K562 (cell line): ENCODE results near the gene TBC1D16. TPM values are rescaled to one million over a fixed set of nuclear protein-coding genes. Genes with fewer than 3 reads are reported as not detected.

Experiments
- ATAC-seq: fragments of 200-7000 bp; cut with Tn5 transposase; 3 replicates; pipeline ENCODE4 v1.9.1; 2020; ENCODE audit warnings: moderate library complexity
- BruUV-seq: library from RNA; stranded (reverse); fragments of 400-500 nt; replicated peaks from 2 replicates; lab custom pipeline; 2021; lab: Mats Ljungman, UMichigan
- CTCF ChIA-PET: fragments of 300-600 bp; formaldehyde crosslinking; extraction: SDS; loops from one replicate; lab custom pipeline; 2021; ENCODE audit warnings: low intra/inter-chr PET ratio; lab: Yijun Ruan, JAX
- POLR2A ChIA-PET: fragments of 300-600, 350-650 bp; sonication (Branson Sonifier 250); formaldehyde crosslinking; extraction: SDS; loops from one replicate; lab custom pipeline; 2021; ENCODE audit warnings: antibody characterized with exemption, inconsistent platforms; lab: Yijun Ruan, JAX
- DNase-seq, 4 experiments: peaks; one replicate each; pipeline versions ENCODE4 v3.0.0 to v3.0.0-alpha.2; 2011 to 2018; ENCODE audit warnings: low spot score in 3 of 4, mixed read lengths in 3 of 4; ENCODE audit errors: extremely low read depth in 1 of 4
- FAIRE-seq: peaks from 2 replicates; lab custom pipeline; 2011; peaks lifted over from hg19 to GRCh38; lab: Jason Lieb, UNC
- H2AFZ ChIP-seq: 2 replicates; pipeline ENCODE4 v1.6.0; 2011; ENCODE audit warnings: low read depth, low read length, control low read depth, inconsistent platforms
- H3K27ac ChIP-seq: fragments of 200-600 bp; 3 replicates; pipeline ENCODE4 v1.8.0; 2011; ENCODE audit warnings: low read depth, mild to moderate bottlenecking, control low read depth, inconsistent platforms, low read length, moderate library complexity, mixed read lengths; ENCODE audit errors: extremely low read depth
- H3K27me3 ChIP-seq, 2 experiments: fragments of 300-600 bp in 1 of 2; 2 replicates in 1 of 2; 3 replicates in 1 of 2; pipeline versions ENCODE4 v1.6.0 to v1.8.0; 2011; ENCODE audit warnings: inconsistent platforms in 2 of 2, low read length in 2 of 2, mild to moderate bottlenecking in 1 of 2, mixed read lengths in 1 of 2, moderate library complexity in 1 of 2; ENCODE audit not compliant: control insufficient read depth in 2 of 2, insufficient read depth in 2 of 2
- H3K36me3 ChIP-seq: fragments of 300-600 bp; 3 replicates; pipeline ENCODE4 v1.8.0; 2011; ENCODE audit warnings: mild to moderate bottlenecking, low read length, inconsistent platforms; ENCODE audit not compliant: control insufficient read depth, insufficient read depth
- H3K4me1 ChIP-seq, 2 experiments: fragments of 200-600 bp in 1 of 2; replicated peaks in 1 of 2; 2 replicates in 1 of 2; 3 replicates in 1 of 2; pipeline versions ENCODE4 v1.5.1 to v1.8.0; 2011; ENCODE audit warnings: inconsistent platforms in 2 of 2, low read length in 2 of 2, mild to moderate bottlenecking in 1 of 2, mixed read lengths in 1 of 2, moderate library complexity in 1 of 2; ENCODE audit not compliant: control insufficient read depth in 2 of 2, insufficient read depth in 2 of 2
- H3K4me2 ChIP-seq: 2 replicates; pipeline ENCODE4 v1.6.1; 2011; ENCODE audit warnings: low read length, control low read depth, inconsistent platforms, mixed read lengths; ENCODE audit not compliant: insufficient read depth
- H3K4me3 ChIP-seq: fragments of 200-600 bp; sonication (generic), shearing (Covaris generic); 2 replicates; pipeline ENCODE4 v1.5.1; 2016; ENCODE audit warnings: control low read depth, inconsistent platforms
- H3K79me2 ChIP-seq: fragments of 200-600 bp; 3 replicates; pipeline ENCODE4 v1.8.0; 2011; ENCODE audit warnings: low read length, inconsistent platforms; ENCODE audit not compliant: control insufficient read depth, insufficient read depth
- H3K9ac ChIP-seq, 2 experiments: 2 replicates each; pipeline versions ENCODE4 v1.6.0 to v1.6.1; 2011; ENCODE audit warnings: low read depth in 2 of 2, low read length in 2 of 2, control low read depth in 1 of 2, inconsistent platforms in 1 of 2, mild to moderate bottlenecking in 1 of 2, mixed read lengths in 1 of 2; ENCODE audit not compliant: insufficient read depth in 1 of 2
- H3K9me1 ChIP-seq: one replicate; pipeline ENCODE4 v1.6.0; 2011; ENCODE audit warnings: inconsistent platforms, mild to moderate bottlenecking, low read length, moderate library complexity; ENCODE audit not compliant: control insufficient read depth, insufficient read depth
- H3K9me3 ChIP-seq: replicated peaks from 2 replicates; pipeline ENCODE4 v1.5.1; 2011; ENCODE audit warnings: low read depth, low read length, inconsistent platforms; ENCODE audit not compliant: control insufficient read depth, insufficient read depth
- H4K20me1 ChIP-seq: replicated peaks from 2 replicates; pipeline ENCODE4 v1.6.1; 2011; ENCODE audit warnings: low read length, inconsistent platforms, mixed read lengths; ENCODE audit not compliant: control insufficient read depth, insufficient read depth
- ARID1B ChIP-seq: fragments of 450-650 bp; IDR thresholded peaks from 2 replicates; pipeline ENCODE4 v1.6.1; 2016; ENCODE audit warnings: antibody characterized with exemption, mild to moderate bottlenecking, inconsistent platforms
- ERF ChIP-seq: fragments of 450-650 bp; formaldehyde crosslinking; IDR thresholded peaks from 2 replicates; pipeline ENCODE4 v1.4.0; 2020; ENCODE audit warnings: mild to moderate bottlenecking, mixed read lengths
- ESRRB ChIP-seq: fragments of 250-450 bp; sonication (Bioruptor Pico); IDR thresholded peaks from 2 replicates; pipeline ENCODE4 v1.5.0; 2020; ENCODE audit warnings: mild to moderate bottlenecking, moderate library complexity, borderline replicate concordance
- FOXP4 ChIP-seq: sonication (generic); formaldehyde crosslinking; IDR thresholded peaks from 2 replicates; pipeline ENCODE4 v1.8.0; 2022; ENCODE audit warnings: mild to moderate bottlenecking, missing genetic modification reagents, borderline replicate concordance
- HDGF ChIP-seq: fragments of 450-650 bp; IDR thresholded peaks from 2 replicates; pipeline ENCODE4 v1.6.1; 2016
- HOXB6 ChIP-seq: fragments of 250-450 bp; sonication (Bioruptor Pico); IDR thresholded peaks from 2 replicates; pipeline ENCODE4 v1.5.1; 2022; ENCODE audit warnings: mild to moderate bottlenecking, borderline replicate concordance
- NCOA2 ChIP-seq, 2 experiments: fragments of 450-650 bp; IDR thresholded peaks; 2 replicates each; pipeline ENCODE4 v1.6.1; 2018; ENCODE audit warnings: mild to moderate bottlenecking in 2 of 2, moderate library complexity in 1 of 2; ENCODE audit not compliant: partially characterized antibody in 2 of 2
- NRF1 ChIP-seq, 2 experiments: fragments of 450-650 bp; IDR thresholded peaks in 1 of 2; conservative IDR thresholded peaks in 1 of 2; 2 replicates each; pipeline ENCODE4 v1.6.1; 2014; ENCODE audit warnings: mild to moderate bottlenecking in 2 of 2
- POLR2B ChIP-seq: fragments of 450-650 bp; IDR thresholded peaks from 2 replicates; pipeline ENCODE4 v1.6.1; 2018; ENCODE audit warnings: low read depth; ENCODE audit not compliant: partially characterized antibody
- SNIP1 ChIP-seq: fragments of 450-650 bp; IDR thresholded peaks from 2 replicates; pipeline ENCODE4 v1.7.1; 2017; ENCODE audit warnings: low read depth, mild to moderate bottlenecking
- SRSF1 ChIP-seq: fragments of 200-400 bp; formaldehyde crosslinking; IDR thresholded peaks from 2 replicates; pipeline ENCODE4 v1.6.1; 2017; ENCODE audit warnings: mild to moderate bottlenecking, low read depth, low read length, moderate library complexity
- STAG1 ChIP-seq: sonication (generic); formaldehyde crosslinking; IDR thresholded peaks from 2 replicates; pipeline ENCODE4 v1.5.0; 2020; ENCODE audit warnings: missing genetic modification reagents, borderline replicate concordance
- TAF7 ChIP-seq: fragments of 450-650 bp; IDR thresholded peaks from 2 replicates; pipeline ENCODE4 v1.6.1; 2016; ENCODE audit warnings: missing genetic modification characterization, missing compliant biosample characterization
- YBX1 ChIP-seq: fragments of 450-650 bp; IDR thresholded peaks from 2 replicates; pipeline ENCODE4 v1.7.1; 2016; ENCODE audit warnings: mild to moderate bottlenecking
- ZBTB5 ChIP-seq: fragments of 450-650 bp; IDR thresholded peaks from 2 replicates; pipeline ENCODE4 v1.6.1; 2017; ENCODE audit warnings: antibody characterized with exemption
- ZC3H11A ChIP-seq: IDR thresholded peaks from 2 replicates; pipeline ENCODE4 v1.6.1; 2012; ENCODE audit warnings: low read depth, low read length, improper control_type of control experiment
- ZNF551 ChIP-seq: fragments of 250-450 bp; sonication (Bioruptor Pico); IDR thresholded peaks from 2 replicates; pipeline ENCODE4 v1.5.0; 2021; ENCODE audit warnings: mild to moderate bottlenecking, moderate library complexity
- ZNF778 ChIP-seq: fragments of 450-650 bp; formaldehyde crosslinking; IDR thresholded peaks from 2 replicates; pipeline ENCODE4 v1.4.0; 2020; ENCODE audit warnings: mild to moderate bottlenecking, moderate library complexity
- WGBS: fragments of 100-300 bp; shearing (Covaris generic); methylation state at CpG from one replicate; pipeline ENCODE4 v1.1.6; 2016; ENCODE audit warnings: low coverage, mixed read lengths; ENCODE audit not compliant: insufficient coverage; ENCODE audit errors: missing lambda C conversion rate; 5-methylcytosine and 5-hydroxymethylcytosine counted together
- in situ Hi-C: fragments of 300-500 bp; cut with MboI; formaldehyde crosslinking; loops from 4 replicates; pipeline ENCODE4 v1.15.0; 2018; ENCODE audit warnings: inconsistent platforms, mixed read lengths
- intact Hi-C: fragments of 100-400 bp; cut with micrococcal nuclease; formaldehyde crosslinking; loops from 2 replicates; pipeline ENCODE4 v1.14.2; 2022
- polyA plus RNA-seq, 8 experiments: library from polyadenylated mRNA; depleted of rRNA in 4 of 8; stranded (reverse) in 5 of 8; unstranded in 3 of 8; fragments of >200 nt; fragmentation: Nextera tagmentation in 2 of 8; fragmentation: Illumina TruSeq in 1 of 8; extraction: Ambion mirVana in 2 of 8; extraction: Trizol in 1 of 8; gene quantifications; 2 replicates each; pipeline versions ENCODE4 v1.2.1 to v1.2.3, GENCODE V29; 2011 to 2014; ENCODE audit warnings: inconsistent platforms in 1 of 8, missing spikeins in 1 of 8
- total RNA-seq, 7 experiments: library from RNA; depleted of rRNA in 6 of 7; stranded (reverse); fragments of >200 nt in 6 of 7; fragmentation: Illumina TruSeq in 2 of 7; extraction: Trizol in 2 of 7; gene quantifications; 2 replicates each; pipeline versions ENCODE4 v1.2.1 to v1.2.3, GENCODE V29; 2011 to 2021; ENCODE audit warnings: low replicate concordance in 1 of 7

Gene TBC1D16
- total and polyA plus RNA-seq, 9 of the 15 experiments (the other 6 are each of a cell fraction or from before 2014, with no cell fraction given), result 0.01 to 0.20 (median 0.03) TPM; not detected in 1

- TF ChIP-seq FOXP4, result no peak
- no peak for TF ChIP-seq ZNF778 (CRISPR knock-in tag)
- no peak for TF ChIP-seq ZC3H11A
- no peak for TF ChIP-seq ERF
- no peak for TF ChIP-seq HOXB6 (CRISPR knock-in tag)
- no peak for TF ChIP-seq SRSF1
Observed at GRCh38 chr17:79948945-79949655, 86.6 kb downstream of the TBC1D16 start (continued).

GRCh38 chr17:79948406-79948944, 87.2 kb downstream of the TBC1D16 start:
- Histone ChIP-seq H3K27ac (no peak overlapping the region), H3K9ac (no peak overlapping the region), H3K4me1 (peaks cover 0 to 59% of the 10 kb centered on the region in 2 experiments; a peak in 2 of 5 replicates), H3K9me1 (no peaks in the 10 kb centered on the region), H3K79me2 (no peaks in the 10 kb centered on the region), H3K4me3 (no peak overlapping the region), H3K27me3 (peaks cover 92 to 98% of the 10 kb centered on the region in 2 experiments), H3K4me2 (no peak overlapping the region), H3K36me3 (no peaks in the 10 kb centered on the region), H4K20me1 (peaks cover 46% of the 10 kb centered on the region), H3K9me3 (no peaks in the 10 kb centered on the region), H2AFZ (no peak overlapping the region)
- 8% methylated on average over 8 of the region's 10 CpGs for WGBS
- ATAC-seq, result no peak
- in situ Hi-C loops (no loop called here), intact Hi-C loops (no loop called here)
- DNase-seq, result no peak
- CTCF ChIA-PET, result no interaction called here
- BruUV-seq, result no TSS peak
- POLR2A ChIA-PET, result interaction anchor here (0.5 to 2.4 kb wide), 3 partner anchors 8 to 832 kb away, joined by 3 to 7 read pairs (median 3); no protein-coding TSS in a partner anchor
- no peak for FAIRE-seq
- TF ChIP-seq HDGF (no peak), NRF1 (conservative IDR thresholded peaks at IDR 0.05 in 1 of 2, IDR thresholded peaks at IDR 0.05 in 1 of 2) (no peak), NCOA2 (IDR thresholded peaks at IDR 0.05; ENCODE audit: partially characterized antibody in 2 of 2) (no peak), STAG1 (CRISPR knock-in tag) (no peak), POLR2B (no peak), ZNF551 (CRISPR knock-in tag) (no peak), ESRRB (CRISPR knock-in tag) (no peak), TAF7 (tag) (no peak), YBX1 (no peak), SNIP1 (no peak), ZBTB5 (no peak), ARID1B (no peak)
